OCI-LY3 (cell line): ENCODE data around the gene CFAP68.

ENCODE experiments used
- H2AFZ ChIP-seq: fragments of 200-600, 300-600 bp; shearing (Covaris generic); 2 replicates; pipeline ENCODE4 v1.6.0; 2014; ENCODE audit warnings: antibody characterized with exemption, low read depth, low read length
- H3K27ac ChIP-seq: fragments of 200-600, 300-600 bp; sonication (generic); 2 replicates; pipeline ENCODE4 v1.5.1; 2014; ENCODE audit warnings: mild to moderate bottlenecking, low read length, moderate library complexity, mixed read lengths
- H3K27me3 ChIP-seq: fragments of 200-600, 300-600 bp; sonication (generic); 2 replicates; pipeline ENCODE4 v1.6.1; 2014; ENCODE audit warnings: low read depth, low read length, mixed read lengths
- H3K36me3 ChIP-seq: fragments of 200-600, 300-600 bp; sonication (generic); replicated peaks from 2 replicates; pipeline ENCODE3; 2014; ENCODE audit warnings: low read depth, low read length, mixed read lengths
- H3K4me1 ChIP-seq: fragments of 300-600, 200-600 bp; sonication (generic); 2 replicates; pipeline ENCODE4 v1.6.1; 2014; ENCODE audit warnings: low read length, mixed read lengths
- H3K4me2 ChIP-seq: fragments of 200-600, 300-600 bp; sonication (generic); 2 replicates; pipeline ENCODE4 v1.6.1; 2014; ENCODE audit warnings: low read length, mixed read lengths
- H3K4me3 ChIP-seq: fragments of 300-600, 200-600 bp; sonication (generic); 2 replicates; pipeline ENCODE4 v1.5.1; 2014; ENCODE audit warnings: antibody characterized with exemption, mild to moderate bottlenecking, low read length, moderate library complexity
- H3K79me2 ChIP-seq: fragments of 300-600, 200-600 bp; shearing (Covaris generic); 2 replicates; pipeline ENCODE4 v1.6.1; 2014; ENCODE audit warnings: mild to moderate bottlenecking, low read length, mixed read lengths
- H3K9ac ChIP-seq: fragments of 300-600, 200-600 bp; shearing (Covaris generic); 2 replicates; pipeline ENCODE4 v1.6.0; 2014; ENCODE audit warnings: mild to moderate bottlenecking, low read length, moderate library complexity
- H3K9me3 ChIP-seq: fragments of 200-600, 300-600 bp; shearing (Covaris generic); 2 replicates; pipeline ENCODE4 v1.6.1; 2014; ENCODE audit warnings: low read length, mixed read lengths; ENCODE audit not compliant: insufficient read depth
- H4K20me1 ChIP-seq: fragments of 200-600, 300-600 bp; sonication (generic); 2 replicates; pipeline ENCODE4 v1.6.1; 2016; ENCODE audit warnings: low read length, mixed read lengths; ENCODE audit not compliant: insufficient read depth
- EZH2phosphoT487 ChIP-seq: fragments of 200-600 bp; shearing (Covaris generic); IDR thresholded peaks from 2 replicates; pipeline ENCODE4 v1.6.1; 2018; ENCODE audit warnings: antibody characterized with exemption, mixed run types, low read depth
- TF ChIP-seq, protein P1 (sequence below): fragments of 200-600, 300-600 bp; sonication (generic); IDR thresholded peaks from 2 replicates; pipeline ENCODE4 v1.5.1; 2014; ENCODE audit warnings: antibody characterized with exemption, low read length, low read depth

The CFAP68 gene

DNA sequence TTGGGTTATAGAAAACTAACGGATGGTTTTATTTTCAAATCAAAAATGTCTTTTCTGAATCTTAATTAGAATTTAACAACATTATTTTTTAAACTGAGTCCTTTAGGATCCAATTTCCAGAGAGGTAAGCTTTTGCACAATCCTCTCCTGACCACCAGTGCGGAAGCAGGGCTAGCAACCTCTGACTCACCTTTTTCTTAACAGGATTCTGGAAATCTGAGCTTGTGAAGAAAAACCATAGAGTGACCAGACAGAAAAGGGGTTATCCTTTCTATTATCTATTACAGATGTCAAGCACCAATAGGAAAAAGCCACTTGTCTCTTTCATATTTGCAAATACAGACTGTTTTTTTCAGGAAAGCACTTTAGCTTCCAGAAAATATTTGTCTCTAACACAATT lies 33.3 kb upstream of the CFAP68 start:
- no peak overlapping the region for H3K4me2 ChIP-seq
- H4K20me1 ChIP-seq = no peaks in the 10 kb centered on the region
- no peak overlapping the region for H3K9ac ChIP-seq
- no peaks in the 10 kb centered on the region for H3K27me3 ChIP-seq
- H3K9me3 ChIP-seq = no peaks in the 10 kb centered on the region
- H3K4me3 ChIP-seq = no peak overlapping the region
- TF ChIP-seq, protein P1, sequence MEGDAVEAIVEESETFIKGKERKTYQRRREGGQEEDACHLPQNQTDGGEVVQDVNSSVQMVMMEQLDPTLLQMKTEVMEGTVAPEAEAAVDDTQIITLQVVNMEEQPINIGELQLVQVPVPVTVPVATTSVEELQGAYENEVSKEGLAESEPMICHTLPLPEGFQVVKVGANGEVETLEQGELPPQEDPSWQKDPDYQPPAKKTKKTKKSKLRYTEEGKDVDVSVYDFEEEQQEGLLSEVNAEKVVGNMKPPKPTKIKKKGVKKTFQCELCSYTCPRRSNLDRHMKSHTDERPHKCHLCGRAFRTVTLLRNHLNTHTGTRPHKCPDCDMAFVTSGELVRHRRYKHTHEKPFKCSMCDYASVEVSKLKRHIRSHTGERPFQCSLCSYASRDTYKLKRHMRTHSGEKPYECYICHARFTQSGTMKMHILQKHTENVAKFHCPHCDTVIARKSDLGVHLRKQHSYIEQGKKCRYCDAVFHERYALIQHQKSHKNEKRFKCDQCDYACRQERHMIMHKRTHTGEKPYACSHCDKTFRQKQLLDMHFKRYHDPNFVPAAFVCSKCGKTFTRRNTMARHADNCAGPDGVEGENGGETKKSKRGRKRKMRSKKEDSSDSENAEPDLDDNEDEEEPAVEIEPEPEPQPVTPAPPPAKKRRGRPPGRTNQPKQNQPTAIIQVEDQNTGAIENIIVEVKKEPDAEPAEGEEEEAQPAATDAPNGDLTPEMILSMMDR = no peak
- TF ChIP-seq EZH2phosphoT487 = no peak
- peaks cover 24% of the 10 kb centered on the region for H3K4me1 ChIP-seq
- H3K27ac ChIP-seq = no peak overlapping the region
- no peak overlapping the region for H2AFZ ChIP-seq
- H3K79me2 ChIP-seq = no peaks in the 10 kb centered on the region
- peaks cover 21% of the 10 kb centered on the region for H3K36me3 ChIP-seq

DNA sequence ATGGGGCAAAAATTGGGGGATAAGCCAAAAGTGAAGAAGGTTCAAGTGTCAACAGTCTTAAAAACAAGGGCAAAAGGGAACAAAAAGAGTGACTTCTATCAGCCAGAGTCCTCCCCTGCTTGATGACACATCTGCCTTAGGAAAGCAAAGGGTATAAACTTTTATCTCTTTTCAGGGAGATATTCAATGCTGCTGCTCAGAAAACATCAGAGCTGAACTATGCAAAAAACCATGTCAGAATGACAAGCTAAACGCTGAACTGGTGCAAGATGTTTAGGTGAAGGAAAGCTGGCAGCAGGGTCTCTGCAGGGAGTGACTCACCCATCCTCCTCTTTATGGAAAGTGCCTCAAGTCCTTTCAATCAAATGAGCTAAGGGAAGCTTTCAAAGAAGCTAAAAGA lies 32.7 kb upstream of the CFAP68 start:
- TF ChIP-seq EZH2phosphoT487 = no peak
- TF ChIP-seq, protein P1 = no peak
- Histone ChIP-seq H3K36me3 (peaks cover 21% of the 10 kb centered on the region), H2AFZ (no peak overlapping the region), H3K4me3 (no peak overlapping the region), H3K9me3 (no peaks in the 10 kb centered on the region), H3K4me1 (peaks cover 19% of the 10 kb centered on the region), H3K27me3 (no peaks in the 10 kb centered on the region), H4K20me1 (no peaks in the 10 kb centered on the region), H3K79me2 (no peaks in the 10 kb centered on the region), H3K4me2 (no peak overlapping the region), H3K9ac (no peak overlapping the region), H3K27ac (no peak overlapping the region)

DNA sequence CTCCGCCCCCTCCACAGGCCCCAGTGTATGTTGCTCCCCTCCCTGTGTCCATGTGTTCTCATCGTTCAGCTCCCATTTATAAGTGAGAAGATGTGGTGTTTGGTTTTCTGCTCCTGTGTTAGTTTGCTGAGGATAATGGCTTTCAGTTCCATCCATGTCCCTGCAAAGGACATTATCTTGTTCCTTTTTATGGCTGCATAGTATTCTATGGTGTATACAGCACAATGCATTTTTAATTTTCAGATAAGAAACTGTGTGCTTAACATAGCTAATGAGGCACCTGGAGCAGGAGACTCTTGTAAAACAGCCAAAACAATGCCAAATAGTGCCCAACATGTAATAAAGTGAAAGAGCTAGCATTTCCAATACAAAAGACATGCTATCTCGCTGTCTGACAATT lies 29.7 kb upstream of the CFAP68 start:
- Histone ChIP-seq H3K4me2 (no peak overlapping the region), H2AFZ (no peak overlapping the region), H3K36me3 (peaks cover 22% of the 10 kb centered on the region), H4K20me1 (no peaks in the 10 kb centered on the region), H3K4me1 (no peaks in the 10 kb centered on the region), H3K4me3 (no peak overlapping the region), H3K27me3 (no peaks in the 10 kb centered on the region), H3K79me2 (no peaks in the 10 kb centered on the region), H3K27ac (no peak overlapping the region), H3K9ac (no peak overlapping the region), H3K9me3 (no peaks in the 10 kb centered on the region)
- TF ChIP-seq EZH2phosphoT487 = no peak

DNA sequence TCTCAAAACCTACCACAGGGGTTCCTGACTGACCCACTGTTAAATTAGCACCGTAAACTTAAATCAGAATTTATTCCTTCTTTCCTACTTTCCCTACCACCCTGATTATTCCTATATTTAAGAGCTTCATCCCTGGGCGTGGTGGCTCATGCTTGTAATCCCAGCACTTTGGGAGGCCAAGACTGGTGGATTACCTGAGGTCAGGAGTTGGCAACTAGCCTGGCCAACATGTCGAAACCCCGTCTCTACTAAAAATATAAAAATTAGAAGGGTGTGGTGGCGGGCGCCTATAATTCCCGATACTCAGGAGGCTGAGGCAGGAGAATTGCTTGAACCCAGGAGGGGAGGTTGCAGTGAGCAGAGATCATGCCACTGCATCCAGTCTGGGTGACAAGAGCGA lies 28.3 kb upstream of the CFAP68 start:
- H3K9ac ChIP-seq = no peak overlapping the region
- no peak overlapping the region for H3K27ac ChIP-seq
- no peaks in the 10 kb centered on the region for H3K79me2 ChIP-seq
- H3K4me3 ChIP-seq = no peak overlapping the region
- H2AFZ ChIP-seq = no peak overlapping the region
- H4K20me1 ChIP-seq = no peaks in the 10 kb centered on the region
- H3K4me2 ChIP-seq = no peak overlapping the region
- H3K27me3 ChIP-seq = no peaks in the 10 kb centered on the region
- H3K4me1 ChIP-seq = no peaks in the 10 kb centered on the region
- no peaks in the 10 kb centered on the region for H3K9me3 ChIP-seq
- TF ChIP-seq, protein P1 = no peak
- TF ChIP-seq EZH2phosphoT487 = no peak
- H3K36me3 ChIP-seq = peaks cover 23% of the 10 kb centered on the region

DNA sequence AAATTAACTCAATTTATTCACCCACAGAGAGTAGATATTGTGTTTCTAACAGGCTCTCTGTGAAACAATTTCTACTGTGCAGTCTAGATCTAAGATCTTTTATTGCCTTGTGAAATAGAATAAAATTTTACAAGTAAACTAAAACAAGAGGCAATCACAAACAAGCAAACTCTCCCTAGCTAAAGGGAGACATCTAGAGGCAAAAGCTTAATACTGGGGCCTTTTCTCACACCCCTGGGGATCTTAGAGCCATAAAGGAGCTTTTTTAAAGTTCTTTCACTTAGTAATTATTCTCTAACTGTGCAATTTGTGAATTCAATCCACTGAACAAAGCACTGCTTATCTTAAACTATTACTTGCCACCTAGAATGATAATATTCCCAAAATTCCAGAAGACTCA lies 27.7 kb upstream of the CFAP68 start:
- Histone ChIP-seq H3K9me3 (no peaks in the 10 kb centered on the region), H3K4me3 (no peak overlapping the region), H2AFZ (no peak overlapping the region), H3K36me3 (peaks cover 23% of the 10 kb centered on the region), H3K27me3 (no peaks in the 10 kb centered on the region), H3K27ac (no peak overlapping the region), H3K4me1 (no peaks in the 10 kb centered on the region), H3K79me2 (no peaks in the 10 kb centered on the region), H4K20me1 (no peaks in the 10 kb centered on the region), H3K9ac (no peak overlapping the region), H3K4me2 (no peak overlapping the region)
- TF ChIP-seq, protein P1 = peak; percentile 51
- TF ChIP-seq EZH2phosphoT487 = no peak
